Thoracic aorta (tissue), 2 donors: ENCODE data around the gene EIF4G2. TPM values are rescaled to one million over a fixed set of nuclear protein-coding genes. Genes with fewer than 3 reads are reported as not detected.

Experiments
- ATAC-seq: fragments of 150-250 bp; one replicate; pipeline ENCODE4 v1.8.0; 2017; ENCODE audit warnings: low read depth; ENCODE audit not compliant: insufficient number of reproducible peaks, low FRiP score
- DNase-seq: peaks from one replicate; pipeline ENCODE4 v3.0.0-alpha.2; 2020; ENCODE audit warnings: low spot score
- H3K27ac ChIP-seq, 2 donors: fragments of 200-600 bp; sonication (generic); 1 replicate in 1 of 2; 2 replicates in 1 of 2; pipeline ENCODE4 v1.5.1; 2016; ENCODE audit warnings: mild to moderate bottlenecking in 2 of 2, moderate library complexity in 2 of 2
- H3K27me3 ChIP-seq: fragments of 200-600 bp; sonication (generic); replicated peaks from 2 replicates; pipeline ENCODE4 v1.6.0; 2016; ENCODE audit warnings: mild to moderate bottlenecking; ENCODE audit not compliant: insufficient read depth
- H3K36me3 ChIP-seq: fragments of 200-600 bp; sonication (generic); one replicate; pipeline ENCODE4 v1.5.1; 2016
- H3K4me1 ChIP-seq, 2 donors: fragments of 200-600 bp; sonication (generic); 1 replicate in 1 of 2; 2 replicates in 1 of 2; pipeline versions ENCODE4 v1.5.1 to v1.6.0; 2016; ENCODE audit warnings: low read depth in 2 of 2, mild to moderate bottlenecking in 1 of 2; ENCODE audit not compliant: control insufficient read depth in 1 of 2
- H3K4me3 ChIP-seq: fragments of 200-600 bp; sonication (generic); 2 replicates; pipeline ENCODE4 v1.5.1; 2016; ENCODE audit warnings: mild to moderate bottlenecking
- H3K9me3 ChIP-seq: fragments of 200-600 bp; sonication (generic); 2 replicates; pipeline ENCODE4 v1.5.1; 2016
- total RNA-seq, 2 donors: library from RNA; depleted of rRNA; stranded (reverse); fragments of >200 nt; gene quantifications; one replicate each; pipeline versions ENCODE4 v1.1.0 to v1.2.3, GENCODE V29; 2016
- TF ChIP-seq, protein P1 (sequence below): fragments of 200-600 bp; sonication (generic); IDR thresholded peaks from one replicate; pipeline ENCODE4 v1.5.1; 2019; ENCODE audit warnings: antibody characterized with exemption

EIF4G2 gene
- total RNA-seq, 2 donors from 2014 or later: 361 to 564 TPM

DNA sequence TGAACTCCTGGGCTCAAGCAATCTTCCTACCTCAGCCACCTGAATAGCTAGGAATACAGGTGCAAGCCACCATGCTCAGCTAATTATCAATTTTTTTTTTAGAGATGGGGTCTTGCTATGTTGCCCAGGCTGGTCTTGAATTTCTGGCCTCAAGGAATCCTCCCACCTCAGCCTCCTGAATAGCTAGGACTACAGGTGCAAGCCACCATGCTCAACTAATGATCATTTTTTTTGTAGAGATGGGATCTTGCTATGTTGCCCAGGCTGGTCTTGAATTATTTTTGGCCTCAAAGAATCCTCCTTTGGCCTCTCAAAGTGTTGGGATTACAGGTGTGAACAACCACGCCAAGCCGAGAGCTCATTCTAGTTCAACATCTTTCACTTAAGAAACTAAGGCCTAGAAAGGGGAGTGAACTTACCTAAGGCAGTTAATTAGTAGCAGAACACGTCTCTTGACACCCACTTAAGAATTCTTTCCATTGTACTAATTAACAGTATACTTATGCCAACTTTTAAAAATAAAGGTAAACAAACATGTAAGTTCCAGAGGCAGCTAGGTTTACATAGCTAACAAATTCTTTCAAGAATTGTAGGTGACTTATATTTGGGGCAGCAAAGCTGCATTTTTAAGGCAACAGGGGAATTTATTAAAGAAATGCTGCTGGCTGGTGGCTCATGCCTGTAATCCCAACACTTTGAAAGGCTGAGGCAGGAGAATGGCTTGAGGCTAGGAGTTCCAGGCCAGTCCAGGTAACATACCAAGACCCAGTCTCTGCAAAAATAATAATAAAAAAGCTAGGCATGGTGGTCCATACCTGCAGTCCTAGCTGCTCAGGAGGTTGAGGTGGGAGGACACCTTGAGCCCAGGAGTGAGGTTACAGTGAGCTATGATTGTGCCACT lies 39.5 kb upstream of the EIF4G2 start:
- Histone ChIP-seq H3K4me3 (no peak overlapping the region), H3K36me3 (peaks cover 5% of the 10 kb centered on the region), H3K4me1 (peaks cover 11 to 18% of the 10 kb centered on the region in 2 donors), H3K9me3 (no peaks in the 10 kb centered on the region), H3K27me3 (no peaks in the 10 kb centered on the region), H3K27ac (no peak overlapping the region)
- TF ChIP-seq, protein P1, sequence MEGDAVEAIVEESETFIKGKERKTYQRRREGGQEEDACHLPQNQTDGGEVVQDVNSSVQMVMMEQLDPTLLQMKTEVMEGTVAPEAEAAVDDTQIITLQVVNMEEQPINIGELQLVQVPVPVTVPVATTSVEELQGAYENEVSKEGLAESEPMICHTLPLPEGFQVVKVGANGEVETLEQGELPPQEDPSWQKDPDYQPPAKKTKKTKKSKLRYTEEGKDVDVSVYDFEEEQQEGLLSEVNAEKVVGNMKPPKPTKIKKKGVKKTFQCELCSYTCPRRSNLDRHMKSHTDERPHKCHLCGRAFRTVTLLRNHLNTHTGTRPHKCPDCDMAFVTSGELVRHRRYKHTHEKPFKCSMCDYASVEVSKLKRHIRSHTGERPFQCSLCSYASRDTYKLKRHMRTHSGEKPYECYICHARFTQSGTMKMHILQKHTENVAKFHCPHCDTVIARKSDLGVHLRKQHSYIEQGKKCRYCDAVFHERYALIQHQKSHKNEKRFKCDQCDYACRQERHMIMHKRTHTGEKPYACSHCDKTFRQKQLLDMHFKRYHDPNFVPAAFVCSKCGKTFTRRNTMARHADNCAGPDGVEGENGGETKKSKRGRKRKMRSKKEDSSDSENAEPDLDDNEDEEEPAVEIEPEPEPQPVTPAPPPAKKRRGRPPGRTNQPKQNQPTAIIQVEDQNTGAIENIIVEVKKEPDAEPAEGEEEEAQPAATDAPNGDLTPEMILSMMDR: no peak
- ATAC-seq (no peak), DNase-seq (no peak)

DNA sequence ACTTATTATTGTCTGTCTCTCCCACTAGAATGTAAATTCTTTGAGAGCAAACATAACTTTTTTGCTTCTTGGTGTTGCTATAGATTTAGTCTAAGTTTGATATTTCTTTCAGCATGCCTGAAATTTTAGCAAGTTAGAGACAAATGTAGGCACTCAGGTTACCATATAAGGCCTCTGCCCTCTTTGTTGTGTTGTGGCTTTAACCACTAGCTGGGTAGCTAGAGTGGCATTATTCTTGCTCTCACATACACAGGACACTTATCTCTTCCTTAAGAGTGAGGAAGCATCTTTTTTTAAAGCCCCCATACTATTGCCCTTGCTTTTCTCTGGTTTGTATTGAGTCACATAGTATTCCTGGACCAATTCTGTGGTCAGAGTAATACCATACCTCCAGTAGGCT lies 37.9 kb upstream of the EIF4G2 start:
- Histone ChIP-seq H3K27me3 (no peaks in the 10 kb centered on the region), H3K4me1 (peaks cover 11 to 18% of the 10 kb centered on the region in 2 donors), H3K4me3 (no peak overlapping the region), H3K27ac (no peak overlapping the region), H3K36me3 (no peaks in the 10 kb centered on the region), H3K9me3 (no peaks in the 10 kb centered on the region)
- DNase-seq: no peak
- TF ChIP-seq, protein P1: no peak
- ATAC-seq: no peak

DNA sequence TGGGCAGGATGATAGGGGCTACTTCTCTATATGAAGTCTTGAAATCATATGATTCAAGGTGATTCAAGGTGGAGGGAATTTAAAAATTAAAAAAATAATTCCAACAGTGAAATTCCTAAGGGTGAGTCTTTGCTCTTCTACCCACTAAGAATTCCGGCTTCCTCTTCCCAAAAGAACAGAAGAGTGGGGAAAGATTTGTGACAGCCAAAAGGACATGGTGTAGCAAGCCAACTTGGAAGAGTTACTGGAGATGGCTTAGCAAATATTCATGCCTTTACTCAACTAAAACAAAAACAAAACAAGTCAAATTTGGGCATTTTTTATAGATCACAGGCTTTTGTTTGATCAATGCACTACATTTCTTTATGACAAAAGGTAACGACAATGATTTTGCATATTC lies 36.9 kb upstream of the EIF4G2 start:
- H3K36me3 ChIP-seq: no peaks in the 10 kb centered on the region
- H3K27ac ChIP-seq: no peak overlapping the region
- H3K4me3 ChIP-seq: no peak overlapping the region
- no peaks in the 10 kb centered on the region for H3K27me3 ChIP-seq
- H3K4me1 ChIP-seq: peaks cover 11 to 18% of the 10 kb centered on the region in 2 donors
- TF ChIP-seq, protein P1: no peak
- no peak for DNase-seq
- ATAC-seq: no peak
- H3K9me3 ChIP-seq: no peaks in the 10 kb centered on the region

DNA sequence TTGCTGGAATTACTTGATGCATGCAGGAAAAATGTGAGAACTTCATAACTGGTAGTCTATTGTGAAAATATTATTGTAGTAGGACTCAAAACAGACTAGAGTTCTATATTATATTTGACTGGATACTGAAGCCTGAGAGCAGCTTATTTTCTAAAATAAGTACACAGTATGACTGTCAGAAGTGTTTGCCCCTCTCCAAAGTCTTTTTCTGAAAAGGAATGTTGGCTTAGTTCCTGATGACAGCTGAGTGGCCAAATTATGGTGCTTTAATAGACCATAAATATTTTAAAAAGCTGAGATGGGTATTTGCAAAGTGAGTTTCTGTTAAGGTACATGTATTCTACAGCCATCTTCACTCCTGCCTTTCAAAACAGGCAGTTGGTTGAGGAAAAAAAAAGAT lies 36.1 kb upstream of the EIF4G2 start:
- no peak for ATAC-seq
- no peak overlapping the region for H3K27ac ChIP-seq

DNA sequence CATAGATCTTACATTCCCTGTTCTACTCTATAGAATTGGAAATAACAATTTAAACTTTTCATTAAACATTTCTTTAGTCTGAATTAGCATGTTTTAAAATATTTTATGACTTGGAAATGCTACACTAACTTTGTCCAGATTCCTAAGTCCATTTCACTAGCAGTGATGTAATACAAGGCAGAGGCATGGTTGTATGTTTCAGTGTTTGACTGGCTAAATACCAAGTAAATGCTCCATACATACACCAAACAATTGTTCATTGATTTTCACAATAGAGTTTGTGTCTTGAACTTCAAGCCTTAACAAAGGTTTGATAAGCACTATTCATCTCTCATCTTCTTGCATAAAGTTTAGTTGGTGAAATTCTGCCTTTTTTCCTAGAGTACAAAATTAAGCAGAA lies 35.6 kb upstream of the EIF4G2 start:
- no peak overlapping the region for H3K27ac ChIP-seq

More for the DNA sequence above, 36.1 kb upstream of the EIF4G2 start:
- H3K27me3 ChIP-seq: no peaks in the 10 kb centered on the region
- DNase-seq: no peak
- TF ChIP-seq, protein P1: no peak
- no peak overlapping the region for H3K4me3 ChIP-seq
- no peaks in the 10 kb centered on the region for H3K36me3 ChIP-seq
- H3K4me1 ChIP-seq: peaks cover 11 to 18% of the 10 kb centered on the region in 2 donors
- no peaks in the 10 kb centered on the region for H3K9me3 ChIP-seq

More for the DNA sequence above, 35.6 kb upstream of the EIF4G2 start:
- no peaks in the 10 kb centered on the region for H3K27me3 ChIP-seq
- no peak overlapping the region for H3K4me3 ChIP-seq
- TF ChIP-seq, protein P1: no peak
- ATAC-seq: no peak
- no peak for DNase-seq
- H3K9me3 ChIP-seq: no peaks in the 10 kb centered on the region
- H3K36me3 ChIP-seq: no peaks in the 10 kb centered on the region
- peaks cover 11 to 18% of the 10 kb centered on the region in 2 donors for H3K4me1 ChIP-seq
